ENCODE measurements around the gene APBB3.

DNA sequence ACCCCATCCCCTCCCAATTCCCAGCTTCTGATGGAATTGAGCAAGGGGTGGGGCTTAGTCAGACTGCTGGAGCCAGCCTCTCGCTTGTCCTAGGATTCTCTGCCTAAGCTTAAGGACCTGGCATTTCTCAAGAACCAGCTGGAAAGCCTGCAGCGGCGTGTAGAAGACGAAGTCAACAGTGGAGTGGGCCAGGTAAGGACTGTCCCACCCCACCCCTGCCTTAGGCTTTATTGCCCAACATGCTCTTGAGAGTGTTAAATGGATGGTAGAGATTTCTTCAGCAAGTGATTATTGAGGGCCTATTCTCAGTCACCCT is 1.3 kb upstream of the APBB3 start:
- TF ChIP-seq, protein P1, sequence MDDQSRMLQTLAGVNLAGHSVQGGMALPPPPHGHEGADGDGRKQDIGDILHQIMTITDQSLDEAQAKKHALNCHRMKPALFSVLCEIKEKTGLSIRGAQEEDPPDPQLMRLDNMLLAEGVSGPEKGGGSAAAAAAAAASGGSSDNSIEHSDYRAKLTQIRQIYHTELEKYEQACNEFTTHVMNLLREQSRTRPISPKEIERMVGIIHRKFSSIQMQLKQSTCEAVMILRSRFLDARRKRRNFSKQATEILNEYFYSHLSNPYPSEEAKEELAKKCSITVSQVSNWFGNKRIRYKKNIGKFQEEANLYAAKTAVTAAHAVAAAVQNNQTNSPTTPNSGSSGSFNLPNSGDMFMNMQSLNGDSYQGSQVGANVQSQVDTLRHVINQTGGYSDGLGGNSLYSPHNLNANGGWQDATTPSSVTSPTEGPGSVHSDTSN (CRISPR knock-in tag; IDR thresholded peaks at IDR 0.05): no peak
- TF ChIP-seq, protein P2, sequence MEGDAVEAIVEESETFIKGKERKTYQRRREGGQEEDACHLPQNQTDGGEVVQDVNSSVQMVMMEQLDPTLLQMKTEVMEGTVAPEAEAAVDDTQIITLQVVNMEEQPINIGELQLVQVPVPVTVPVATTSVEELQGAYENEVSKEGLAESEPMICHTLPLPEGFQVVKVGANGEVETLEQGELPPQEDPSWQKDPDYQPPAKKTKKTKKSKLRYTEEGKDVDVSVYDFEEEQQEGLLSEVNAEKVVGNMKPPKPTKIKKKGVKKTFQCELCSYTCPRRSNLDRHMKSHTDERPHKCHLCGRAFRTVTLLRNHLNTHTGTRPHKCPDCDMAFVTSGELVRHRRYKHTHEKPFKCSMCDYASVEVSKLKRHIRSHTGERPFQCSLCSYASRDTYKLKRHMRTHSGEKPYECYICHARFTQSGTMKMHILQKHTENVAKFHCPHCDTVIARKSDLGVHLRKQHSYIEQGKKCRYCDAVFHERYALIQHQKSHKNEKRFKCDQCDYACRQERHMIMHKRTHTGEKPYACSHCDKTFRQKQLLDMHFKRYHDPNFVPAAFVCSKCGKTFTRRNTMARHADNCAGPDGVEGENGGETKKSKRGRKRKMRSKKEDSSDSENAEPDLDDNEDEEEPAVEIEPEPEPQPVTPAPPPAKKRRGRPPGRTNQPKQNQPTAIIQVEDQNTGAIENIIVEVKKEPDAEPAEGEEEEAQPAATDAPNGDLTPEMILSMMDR (tag by site-specific recombination; IDR thresholded peaks at IDR 0.05): no peak
- no peak for TF ChIP-seq ZNF830 (tag by site-specific recombination; IDR thresholded peaks at IDR 0.05; ENCODE audit: low read depth)
